Naive thymus-derived CD4-positive, alpha-beta T cell (primary cell): ENCODE measurements around the gene OR2H1. TPM values are rescaled to one million over a fixed set of nuclear protein-coding genes. Genes with fewer than 3 reads are reported as not detected.

ENCODE experiments used
- ATAC-seq: fragments of 150-1000 bp; cut with Tn5 transposase; 2 replicates; pipeline ENCODE4 v1.10.0; 2021; ENCODE audit warnings: mild to moderate bottlenecking, moderate library complexity
- CTCF ChIA-PET: fragments of 350-600 bp; sonication (Branson Sonifier 250); formaldehyde crosslinking; loops from one replicate; lab custom pipeline; 2021; ENCODE audit warnings: antibody characterized with exemption; lab: Charles Lee
- POLR2A ChIA-PET: fragments of 350-600 bp; sonication (Branson Sonifier 250); formaldehyde crosslinking; loops from one replicate; lab custom pipeline; 2021; ENCODE audit warnings: antibody characterized with exemption, inconsistent platforms; lab: Charles Lee
- DNase-seq, 9 donors: peaks; one replicate each; pipeline versions ENCODE4 v3.0.0 to v3.0.0-alpha.2; 2020 to 2022; ENCODE audit warnings: mixed read lengths in 1 of 9
- H3K27ac ChIP-seq: one replicate; pipeline ENCODE4 v1.7.0; 2013; ENCODE audit warnings: mild to moderate bottlenecking, low read depth, low read length, moderate library complexity
- H3K27me3 ChIP-seq, 2 donors: one replicate each; pipeline ENCODE4 v1.7.0; 2013; ENCODE audit warnings: low read length in 2 of 2, mild to moderate bottlenecking in 2 of 2, moderate library complexity in 2 of 2; ENCODE audit not compliant: control insufficient read depth in 2 of 2, insufficient read depth in 2 of 2
- H3K36me3 ChIP-seq, 3 experiments: 1 replicate in 2 of 3; 2 replicates in 1 of 3; pipeline ENCODE4 v1.7.0; 2013; ENCODE audit warnings: low read length in 3 of 3, mild to moderate bottlenecking in 3 of 3, moderate library complexity in 1 of 3; ENCODE audit not compliant: insufficient read depth in 3 of 3, control insufficient read depth in 2 of 3
- H3K4me1 ChIP-seq, 2 donors: one replicate each; pipeline ENCODE4 v1.7.0; 2013; ENCODE audit warnings: low read length in 2 of 2, mild to moderate bottlenecking in 2 of 2, moderate library complexity in 1 of 2; ENCODE audit not compliant: control insufficient read depth in 2 of 2, insufficient read depth in 2 of 2
- H3K4me3 ChIP-seq: 2 replicates; pipeline ENCODE4 v1.7.0; 2013; ENCODE audit warnings: mild to moderate bottlenecking, low read length
- H3K9me3 ChIP-seq, 3 experiments: 1 replicate in 2 of 3; 2 replicates in 1 of 3; pipeline ENCODE4 v1.7.0; 2013; ENCODE audit warnings: low read length in 3 of 3; ENCODE audit not compliant: control insufficient read depth in 2 of 3
- H3K27ac Mint-ChIP-seq, 9 donors: one replicate each; pipeline ENCODE4 v1.8.0; 2020 to 2022; ENCODE audit warnings: mixed read lengths in 9 of 9, mild to moderate bottlenecking in 8 of 9, moderate library complexity in 5 of 9, inconsistent platforms in 2 of 9
- H3K27me3 Mint-ChIP-seq, 5 donors: one replicate each; pipeline ENCODE4 v1.8.0; 2021 to 2022; ENCODE audit warnings: mixed read lengths in 5 of 5, mild to moderate bottlenecking in 1 of 5
- H3K36me3 Mint-ChIP-seq, 5 donors: one replicate each; pipeline ENCODE4 v1.8.0; 2020 to 2022; ENCODE audit warnings: mixed read lengths in 5 of 5, mild to moderate bottlenecking in 3 of 5, inconsistent platforms in 1 of 5
- H3K4me1 Mint-ChIP-seq, 7 donors: one replicate each; pipeline ENCODE4 v1.8.0; 2020 to 2022; ENCODE audit warnings: mixed read lengths in 7 of 7, mild to moderate bottlenecking in 3 of 7, inconsistent platforms in 1 of 7
- H3K4me3 Mint-ChIP-seq, 10 donors: one replicate each; pipeline ENCODE4 v1.8.0; 2020 to 2022; ENCODE audit warnings: mild to moderate bottlenecking in 10 of 10, mixed read lengths in 10 of 10, moderate library complexity in 6 of 10, inconsistent platforms in 2 of 10
- H3K9me3 Mint-ChIP-seq, 11 donors: one replicate each; pipeline ENCODE4 v1.8.0; 2020 to 2022; ENCODE audit warnings: mixed read lengths in 11 of 11, mild to moderate bottlenecking in 4 of 11, inconsistent platforms in 1 of 11, moderate library complexity in 1 of 11
- intact Hi-C, 2 donors: fragments of 100-400 bp; cut with micrococcal nuclease; formaldehyde crosslinking; loops; one replicate each; pipeline ENCODE4 v1.15.1; 2023
- polyA plus RNA-seq, 2 donors: library from polyadenylated mRNA; unstranded; fragments of 300-500 nt; fragmentation: Illumina TruSeq; gene quantifications; one replicate each; pipeline ENCODE4 v1.2.3, GENCODE V29; 2021
- total RNA-seq, 6 experiments: library from RNA in 5 of 6; stranded (reverse) in 5 of 6; gene quantifications; 1 replicate in 5 of 6; 2 replicates in 1 of 6; pipeline ENCODE4 v1.2.3 and lab custom pipeline; 2021 to 2026

OR2H1 gene
- total and polyA plus RNA-seq, 7 experiments from 2014 or later = not detected

DNA sequence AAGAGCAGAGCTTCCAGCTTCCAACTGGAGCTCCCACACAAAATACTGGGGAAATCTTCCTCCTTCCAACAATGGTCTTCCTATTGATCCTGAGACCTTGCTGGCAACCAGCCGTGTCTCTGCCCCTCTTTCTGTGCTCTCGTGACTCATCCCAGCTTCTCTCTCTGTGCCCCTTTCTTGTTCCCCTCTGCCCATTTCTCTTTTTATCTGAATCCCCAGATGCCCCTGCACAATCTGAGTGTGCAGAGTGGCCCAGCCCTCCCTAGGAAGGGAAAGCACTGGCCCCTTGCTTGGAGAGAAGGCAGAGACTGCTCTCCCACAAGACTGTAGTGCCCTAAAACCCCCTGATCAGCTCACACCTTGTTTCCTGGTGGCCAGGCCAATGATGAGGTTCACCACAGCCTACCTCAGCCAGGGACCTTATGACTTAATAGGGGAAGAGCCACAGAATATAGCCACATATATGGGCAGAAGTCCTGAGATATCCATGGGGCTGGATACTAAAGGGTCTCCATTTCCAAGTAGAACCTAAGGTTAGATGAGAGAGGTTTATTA lies 53.9 kb downstream of the OR2H1 start:
- Mint-ChIP-seq H3K9me3 (peaks cover 0 to 3% (median 0%) of the 10 kb centered on the region in 11 donors), H3K4me1 (peaks cover 0 to 5% (median under 1%) of the 10 kb centered on the region in 7 donors), H3K27me3 (peaks cover 0 to 24% (median 15%) of the 10 kb centered on the region in 5 donors), H3K27ac (no peak overlapping the region), H3K4me3 (no peak overlapping the region), H3K36me3 (peaks cover 0 to 5% (median 0%) of the 10 kb centered on the region in 5 donors)
- POLR2A ChIA-PET = no interaction called here
- no peak for DNase-seq
- CTCF ChIA-PET = no interaction called here
- Histone ChIP-seq H3K4me3 (no peak overlapping the region), H3K27me3 (no peaks in the 10 kb centered on the region), H3K9me3 (no peaks in the 10 kb centered on the region), H3K27ac (no peak overlapping the region), H3K36me3 (no peaks in the 10 kb centered on the region), H3K4me1 (no peaks in the 10 kb centered on the region)
- intact Hi-C loops = no loop called here
- ATAC-seq = no peak

Other genes with a start within 250 kb of the OR2H1 start
- gene OR14J1, start 155.5 kb upstream of the OR2H1 start, total RNA-seq = not detected
- gene OR14J1, start 155.5 kb upstream of the OR2H1 start, polyA plus RNA-seq = not detected
- gene OR5V1, start 88.3 kb upstream of the OR2H1 start, total RNA-seq = not detected
- gene OR5V1, start 88.3 kb upstream of the OR2H1 start, polyA plus RNA-seq = not detected
- not detected for gene OR12D3, start 81.9 kb upstream of the OR2H1 start, total RNA-seq
- gene OR12D3, start 81.9 kb upstream of the OR2H1 start, polyA plus RNA-seq = not detected
- gene OR12D2, start 61.5 kb upstream of the OR2H1 start, total RNA-seq = not detected
- not detected for gene OR12D2, start 61.5 kb upstream of the OR2H1 start, polyA plus RNA-seq
- gene OR12D1, start 42.2 kb upstream of the OR2H1 start, total RNA-seq = not detected
- not detected for gene OR12D1, start 42.2 kb upstream of the OR2H1 start, polyA plus RNA-seq
- gene OR10C1, start 17.8 kb upstream of the OR2H1 start, total RNA-seq = not detected
- not detected for gene OR10C1, start 17.8 kb upstream of the OR2H1 start, polyA plus RNA-seq
- gene OR11A1, start 84 bp upstream of the OR2H1 start, total RNA-seq = not detected
- gene OR11A1, start 84 bp upstream of the OR2H1 start, polyA plus RNA-seq = not detected
- gene MAS1L, start 30.8 kb downstream of the OR2H1 start, total RNA-seq = not detected
- not detected for gene MAS1L, start 30.8 kb downstream of the OR2H1 start, polyA plus RNA-seq
- 1 to 10 TPM in 1 of 5 experiments, not detected in 4; 1.9 TPM for gene UBD, start 102.6 kb downstream of the OR2H1 start, total RNA-seq
- not detected for gene UBD, start 102.6 kb downstream of the OR2H1 start, polyA plus RNA-seq
- not detected for gene OR2H2, start 128.0 kb downstream of the OR2H1 start, total RNA-seq
- not detected for gene OR2H2, start 128.0 kb downstream of the OR2H1 start, polyA plus RNA-seq
- 100 to 1,000 TPM in 1 of 5 experiments, 10 to 100 TPM in 4; 37.0 to 115 (median 61.9) TPM for gene GABBR1, start 176.0 kb downstream of the OR2H1 start, total RNA-seq
- 1 to 10 TPM; 1.2 to 2.2 TPM for gene GABBR1, start 176.0 kb downstream of the OR2H1 start, polyA plus RNA-seq
- gene MOG, start 199.9 kb downstream of the OR2H1 start, total RNA-seq = not detected
- not detected for gene MOG, start 199.9 kb downstream of the OR2H1 start, polyA plus RNA-seq
- gene ZFP57, start 224.0 kb downstream of the OR2H1 start, total RNA-seq = 1 to 10 TPM in 2 of 5 experiments, not detected in 3; 1.7 to 2.3 TPM
- gene ZFP57, start 224.0 kb downstream of the OR2H1 start, polyA plus RNA-seq = 1 to 10 TPM in 1 of 2 donors, not detected in 1; 3.3 TPM